Endometrium (tissue), 2 donors: ENCODE measurements around the gene ESRRG.

Source experiments
- FAIRE-seq: peaks from 2 replicates; lab custom pipeline; 2012; peaks lifted over from hg19 to GRCh38; lab: Jason Lieb, UNC
- donor health status: control.
- donor health status: control.

The ESRRG gene

DNA sequence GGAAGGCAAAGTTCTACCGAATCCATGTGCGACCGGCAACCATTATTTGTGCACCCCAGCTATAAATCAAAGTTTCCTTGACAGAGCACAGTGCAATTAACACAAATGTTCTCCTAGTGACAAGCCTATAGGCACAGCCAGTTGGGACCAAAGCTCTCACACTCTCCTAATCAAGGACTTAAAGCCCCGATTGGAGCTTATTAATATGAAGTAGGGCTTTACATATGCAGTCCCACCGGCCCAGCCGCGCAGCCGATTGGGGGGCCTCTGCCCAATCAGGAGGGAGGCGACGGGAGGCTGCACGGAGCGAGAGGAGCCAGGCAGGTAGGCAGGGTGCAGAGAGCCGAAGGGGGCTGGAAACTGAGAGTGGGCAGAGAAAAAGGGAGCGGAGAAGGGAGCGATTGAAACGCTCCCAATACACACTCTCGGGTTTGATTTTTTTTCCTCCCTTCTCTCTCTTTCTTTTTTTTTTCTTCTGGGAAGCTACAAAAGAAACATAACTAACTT is at the start of gene ESRRG:
ESRRG (minus strand) TSS at position 156 of the 507 bp plus-strand sequence; CDS start at position 26, 130 bp downstream.
- FAIRE-seq: no peak

DNA sequence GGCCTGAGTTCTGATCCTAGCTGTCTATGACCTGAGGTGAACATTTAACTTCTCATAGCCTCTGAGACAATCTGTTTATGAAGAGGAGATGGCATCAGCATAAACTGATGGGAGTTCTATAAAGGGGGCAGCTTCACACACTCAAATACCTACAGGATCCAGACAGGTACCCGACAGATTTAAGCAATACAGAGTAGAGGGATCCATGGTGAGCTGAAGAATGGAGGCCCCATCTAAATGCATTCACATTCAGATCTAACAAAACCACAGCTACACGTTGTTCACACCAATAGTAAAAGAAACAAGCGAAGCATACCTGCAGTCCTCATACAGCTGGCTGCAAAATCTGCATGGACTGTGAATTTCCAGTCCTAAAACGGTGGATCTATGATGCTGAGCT is 48.7 kb upstream of the ESRRG start:
- FAIRE-seq: no peak

- no peak for FAIRE-seq
Measured at GRCh38 chr1:216766633-216767327, 43.6 kb upstream of the ESRRG start.

- no peak for FAIRE-seq
Measured at GRCh38 chr1:216765346-216766300, 42.4 kb upstream of the ESRRG start.

- no peak for FAIRE-seq
Measured at GRCh38 chr1:216758161-216758560, 34.9 kb upstream of the ESRRG start.

GRCh38 chr1:216757110-216757509 is 33.9 kb upstream of the ESRRG start:
- no peak for FAIRE-seq

DNA sequence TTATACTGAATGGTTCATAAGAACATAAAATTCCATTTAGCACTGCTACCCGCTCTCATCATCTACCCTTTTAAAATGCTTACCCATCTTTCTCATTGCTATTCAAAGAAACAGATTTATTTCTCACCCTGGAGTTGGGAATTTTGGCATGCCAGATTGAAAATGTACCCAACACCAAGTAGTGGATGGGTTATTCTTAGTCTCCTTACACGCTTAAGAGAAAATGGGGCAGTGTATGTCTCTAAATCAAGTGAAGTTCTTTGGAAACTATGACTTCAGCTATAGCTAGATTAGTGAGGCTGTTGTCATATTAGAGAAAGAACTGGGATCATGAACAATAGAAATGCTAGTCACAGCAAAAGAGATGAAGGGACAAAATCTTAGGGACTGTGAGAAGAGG is 27.7 kb upstream of the ESRRG start:
- no peak for FAIRE-seq

GRCh38 chr1:216750031-216750627 is 26.9 kb upstream of the ESRRG start:
- FAIRE-seq: peak; percentile 67

DNA sequence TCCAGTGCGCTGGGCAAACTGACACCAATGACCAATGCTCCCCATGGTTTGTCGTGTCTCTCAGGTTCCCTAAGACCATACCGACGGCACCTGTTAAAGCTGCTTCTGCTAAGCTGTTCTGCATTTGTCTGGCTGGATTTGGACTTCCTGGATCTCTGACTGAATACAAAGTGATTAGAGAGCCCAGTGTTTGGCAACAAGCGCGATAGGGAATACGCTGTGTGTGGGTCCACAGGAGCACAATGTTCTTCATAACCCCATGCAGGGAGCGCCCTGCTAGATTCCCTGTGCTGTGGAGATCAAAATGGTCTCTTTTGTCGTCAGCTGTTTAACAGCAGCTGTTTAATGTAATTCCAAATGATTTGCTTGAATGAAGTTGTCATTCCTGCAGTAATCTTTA is 26.0 kb upstream of the ESRRG start:
- FAIRE-seq: no peak

DNA sequence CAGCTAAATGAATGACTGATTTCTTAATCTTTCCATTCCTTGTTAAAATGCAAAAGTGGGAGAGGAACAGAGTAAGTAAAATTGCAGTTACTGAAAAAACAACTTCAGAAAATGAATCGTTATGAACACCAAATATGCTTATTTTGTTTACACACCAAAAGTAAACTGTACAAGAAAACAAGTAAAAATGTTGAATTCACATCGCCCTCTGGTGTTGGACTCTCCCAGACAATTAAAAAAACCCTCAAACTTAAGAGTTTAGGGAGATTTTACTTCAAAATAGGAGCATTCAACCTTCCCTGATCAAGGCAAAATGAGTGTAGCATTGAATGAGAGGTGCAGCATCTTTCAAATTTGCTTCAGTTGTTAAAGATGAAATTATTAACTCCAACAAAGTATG is 19.4 kb upstream of the ESRRG start:
- FAIRE-seq: peak; percentile 82

- FAIRE-seq: no peak
Measured at GRCh38 chr1:216740331-216740730, 17.1 kb upstream of the ESRRG start.

DNA sequence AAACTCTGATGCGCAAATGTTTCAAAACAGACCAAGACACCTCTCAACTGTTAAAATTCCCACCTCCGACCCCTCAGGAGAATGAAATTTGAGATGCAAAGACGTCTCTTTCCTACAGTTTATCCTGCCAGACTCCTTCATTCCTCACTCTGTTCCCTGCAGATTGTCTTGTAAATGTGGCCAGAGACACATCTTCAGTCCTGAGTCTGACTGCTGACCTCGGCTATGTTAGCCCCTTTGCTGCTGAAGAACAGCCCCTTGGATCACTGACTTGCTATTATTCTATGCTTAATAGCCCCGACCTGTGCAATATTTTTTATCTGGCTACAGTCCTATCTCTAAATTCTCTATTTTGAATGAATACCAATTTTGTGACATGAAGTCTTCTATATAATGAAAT is 16.6 kb upstream of the ESRRG start:
- FAIRE-seq: no peak

DNA sequence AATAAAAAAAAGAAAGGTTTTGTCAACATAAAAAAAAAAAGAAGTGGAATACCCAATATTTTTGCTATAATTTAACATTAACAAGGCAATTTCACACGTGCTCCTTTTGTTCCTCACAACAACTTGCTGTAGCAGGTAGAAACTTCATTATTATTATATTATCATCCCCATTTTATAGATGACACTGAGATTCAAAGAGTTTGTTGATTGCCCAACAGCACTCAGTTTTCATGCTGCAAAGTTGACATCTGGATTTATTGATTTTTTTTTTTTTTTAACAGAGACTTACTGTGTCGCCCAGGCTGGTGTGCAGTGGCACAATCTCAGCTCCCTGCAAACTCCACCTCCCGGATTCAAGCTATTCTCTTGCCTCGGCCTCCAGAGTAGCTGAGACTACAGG is 8.9 kb upstream of the ESRRG start:
- FAIRE-seq: no peak

GRCh38 chr1:216731562-216731961 is 8.3 kb upstream of the ESRRG start:
- FAIRE-seq: no peak

GRCh38 chr1:216726435-216726834 is 3.2 kb upstream of the ESRRG start:
- no peak for FAIRE-seq

- FAIRE-seq: no peak
Measured at GRCh38 chr1:216722821-216723220, 408 bp downstream of the ESRRG start.

DNA sequence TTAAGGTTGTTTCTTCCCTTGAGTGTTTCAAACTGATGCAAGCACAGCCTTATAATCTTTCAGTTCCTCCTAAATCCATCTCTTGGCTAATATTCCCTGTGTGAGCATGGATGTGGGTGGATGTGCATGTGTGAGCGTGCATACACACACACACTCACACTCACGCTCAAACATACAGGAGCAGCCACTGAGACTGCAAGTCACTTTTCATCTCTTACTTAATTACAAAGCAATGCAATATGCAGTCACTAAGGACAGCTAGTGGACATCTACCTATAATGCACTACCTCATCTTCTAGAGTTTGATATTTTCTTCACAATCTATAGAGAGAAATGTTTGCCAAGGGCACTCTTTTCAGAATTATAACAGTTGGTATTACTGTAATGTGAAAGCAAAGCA is 1.4 kb downstream of the ESRRG start:
- FAIRE-seq: no peak

GRCh38 chr1:216721062-216721461 is 2.2 kb downstream of the ESRRG start:
- no peak for FAIRE-seq

GRCh38 chr1:216711712-216712111 is 11.5 kb downstream of the ESRRG start:
- no peak for FAIRE-seq

GRCh38 chr1:216710598-216711333 is 12.5 kb downstream of the ESRRG start:
- no peak for FAIRE-seq

GRCh38 chr1:216710055-216710454 is 13.2 kb downstream of the ESRRG start:
- no peak for FAIRE-seq

- no peak for FAIRE-seq
Measured at GRCh38 chr1:216705676-216706075, 17.6 kb downstream of the ESRRG start.
